HG03159 (cell line): Measurements from ENCODE around the gene TXNL1.
"Not testable (repeated sequence)": the region's sequence is repeated elsewhere in the genome, so short reads cannot be mapped to it uniquely, and the experiment has no call there.

Experiments used
- ATAC-seq: cut with Tn5 transposase; IDR thresholded peaks from one replicate; pipeline ENCODE4 v1.9.1; 2021; ENCODE audit warnings: mild to moderate bottlenecking, moderate library complexity; ENCODE audit not compliant: unreplicated experiment

The TXNL1 gene

GRCh38 chr18:56572267-56572666 is 66.1 kb downstream of the TXNL1 start:
- not testable (repeated sequence) for ATAC-seq

GRCh38 chr18:56570978-56571377 is 67.4 kb downstream of the TXNL1 start:
- ATAC-seq: no peak

GRCh38 chr18:56569416-56569815 is 69.0 kb downstream of the TXNL1 start:
- no peak for ATAC-seq

GRCh38 chr18:56568986-56569385 is 69.4 kb downstream of the TXNL1 start:
- no peak for ATAC-seq

- no peak for ATAC-seq
These were observed 72.6 kb downstream of the TXNL1 start for GRCh38 chr18:56565551-56566345.

- no peak for ATAC-seq
These were observed 73.3 kb downstream of the TXNL1 start for GRCh38 chr18:56565046-56565445.

- no peak for ATAC-seq
These were observed 74.8 kb downstream of the TXNL1 start for GRCh38 chr18:56563568-56563967.

GRCh38 chr18:56562479-56562878 is 75.9 kb downstream of the TXNL1 start:
- ATAC-seq: no peak

- no peak for ATAC-seq
These were observed 77.4 kb downstream of the TXNL1 start for GRCh38 chr18:56560992-56561391.

GRCh38 chr18:56559044-56559443 is 79.3 kb downstream of the TXNL1 start:
- ATAC-seq: no peak

GRCh38 chr18:56556907-56557306 is 81.5 kb downstream of the TXNL1 start:
- no peak for ATAC-seq

GRCh38 chr18:56550121-56550520 is 88.3 kb downstream of the TXNL1 start:
- ATAC-seq: no peak
